IMR-90 (cell line): ENCODE data around the gene BCL2L2.

Experiments used
- BHLHE40 ChIP-seq: fragments of 150-350 bp; IDR thresholded peaks from 2 replicates; pipeline ENCODE4 v1.6.1; 2016; ENCODE audit warnings: mild to moderate bottlenecking, low read depth, low read length
- MXI1 ChIP-seq: IDR thresholded peaks from 2 replicates; pipeline ENCODE4 v1.6.1; 2012; ENCODE audit warnings: low read depth, mild to moderate bottlenecking, low read length, moderate library complexity, borderline replicate concordance
- POLR2A ChIP-seq: IDR thresholded peaks from 2 replicates; pipeline ENCODE4 v1.6.1; 2012; ENCODE audit warnings: mild to moderate bottlenecking, low read depth, low read length
- SMC3 ChIP-seq: fragments of 150-350 bp; IDR thresholded peaks from 2 replicates; pipeline ENCODE4 v1.6.1; 2016; ENCODE audit warnings: low read depth, mild to moderate bottlenecking, antibody characterized with exemption, low read length, moderate library complexity
- TF ChIP-seq, protein P1 (sequence below): conservative IDR thresholded peaks from 2 replicates; pipeline ENCODE4 v1.5.1; 2012; ENCODE audit warnings: mild to moderate bottlenecking, low read depth, low read length, improper control_type of control experiment

DNA sequence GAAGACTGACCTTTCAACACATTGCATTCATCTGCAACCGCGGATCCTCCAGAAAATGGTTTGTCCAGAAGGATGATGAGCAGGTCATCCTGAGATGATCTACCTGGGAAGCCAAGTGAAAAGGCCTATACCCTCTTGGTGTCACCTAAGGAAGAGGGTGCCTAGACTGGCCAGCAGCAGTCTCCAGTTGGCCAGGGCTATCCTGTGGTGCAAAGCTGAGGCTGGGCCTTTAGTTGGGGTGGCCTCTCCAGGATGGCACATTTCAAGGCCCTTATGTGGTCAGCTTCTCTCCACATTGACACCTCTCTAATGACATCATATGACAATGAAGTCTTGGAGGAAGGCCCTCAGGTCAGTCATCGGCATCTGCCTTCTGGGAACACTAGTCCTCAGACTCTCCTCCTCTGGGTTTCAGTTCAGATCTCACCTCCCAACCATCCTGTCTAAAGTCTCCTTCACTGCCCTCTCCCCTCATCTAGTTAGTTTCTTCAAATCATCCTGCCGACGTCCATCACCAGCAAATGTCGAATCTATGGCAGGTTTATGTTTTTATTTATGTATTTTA is 49.3 kb downstream of the BCL2L2 start:
- TF ChIP-seq, protein P1, sequence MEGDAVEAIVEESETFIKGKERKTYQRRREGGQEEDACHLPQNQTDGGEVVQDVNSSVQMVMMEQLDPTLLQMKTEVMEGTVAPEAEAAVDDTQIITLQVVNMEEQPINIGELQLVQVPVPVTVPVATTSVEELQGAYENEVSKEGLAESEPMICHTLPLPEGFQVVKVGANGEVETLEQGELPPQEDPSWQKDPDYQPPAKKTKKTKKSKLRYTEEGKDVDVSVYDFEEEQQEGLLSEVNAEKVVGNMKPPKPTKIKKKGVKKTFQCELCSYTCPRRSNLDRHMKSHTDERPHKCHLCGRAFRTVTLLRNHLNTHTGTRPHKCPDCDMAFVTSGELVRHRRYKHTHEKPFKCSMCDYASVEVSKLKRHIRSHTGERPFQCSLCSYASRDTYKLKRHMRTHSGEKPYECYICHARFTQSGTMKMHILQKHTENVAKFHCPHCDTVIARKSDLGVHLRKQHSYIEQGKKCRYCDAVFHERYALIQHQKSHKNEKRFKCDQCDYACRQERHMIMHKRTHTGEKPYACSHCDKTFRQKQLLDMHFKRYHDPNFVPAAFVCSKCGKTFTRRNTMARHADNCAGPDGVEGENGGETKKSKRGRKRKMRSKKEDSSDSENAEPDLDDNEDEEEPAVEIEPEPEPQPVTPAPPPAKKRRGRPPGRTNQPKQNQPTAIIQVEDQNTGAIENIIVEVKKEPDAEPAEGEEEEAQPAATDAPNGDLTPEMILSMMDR = no peak
- TF ChIP-seq BHLHE40 (no peak), POLR2A (no peak), SMC3 (no peak), MXI1 (no peak)
